B cell (primary cell): ENCODE measurements around the gene DENND5B. TPM values are rescaled to one million over a fixed set of nuclear protein-coding genes. Genes with fewer than 3 reads are reported as not detected.

Experiments used
- ATAC-seq: fragments of 200-7000 bp; cut with Tn5 transposase; one replicate; pipeline ENCODE4 v1.10.0; 2021; ENCODE audit warnings: low read depth, mild to moderate bottlenecking, moderate number of reproducible peaks, moderate library complexity
- CTCF ChIA-PET: fragments of 350-600 bp; sonication (Branson Sonifier 250); formaldehyde crosslinking; loops from one replicate; lab custom pipeline; 2021; ENCODE audit warnings: antibody characterized with exemption, inconsistent platforms; lab: Charles Lee
- POLR2A ChIA-PET: fragments of 350-600 bp; sonication (Branson Sonifier 250); formaldehyde crosslinking; loops from one replicate; lab custom pipeline; 2021; ENCODE audit warnings: antibody characterized with exemption; lab: Charles Lee
- DNase-seq: peaks from one replicate; pipeline ENCODE4 v3.0.0; 2013
- H2AFZ ChIP-seq: 2 replicates; pipeline ENCODE4 v1.6.1; 2012; ENCODE audit warnings: mild to moderate bottlenecking, low read depth, low read length; ENCODE audit not compliant: insufficient read depth, poor library complexity, severe bottlenecking
- H3K27ac ChIP-seq, 2 donors: 1 replicate in 1 of 2; 2 replicates in 1 of 2; pipeline ENCODE4 v1.5.1; 2012 to 2013; ENCODE audit warnings: low read length in 2 of 2, mild to moderate bottlenecking in 2 of 2, moderate library complexity in 1 of 2
- H3K27me3 ChIP-seq, 4 experiments: fragments of 200-600 bp in 1 of 4; sonication (generic) in 1 of 4; replicated peaks in 1 of 4; 1 replicate in 2 of 4; 2 replicates in 2 of 4; pipeline versions ENCODE4 v1.6.1 to v1.7.0; 2013 to 2016; ENCODE audit warnings: low read length in 3 of 4, mild to moderate bottlenecking in 2 of 4, mixed read lengths in 1 of 4, moderate library complexity in 1 of 4; ENCODE audit not compliant: insufficient read depth in 4 of 4, control insufficient read depth in 3 of 4; ENCODE audit errors: control extremely low read depth in 1 of 4
- H3K36me3 ChIP-seq, 2 experiments: replicated peaks in 1 of 2; 1 replicate in 1 of 2; 2 replicates in 1 of 2; pipeline versions ENCODE4 v1.6.1 to v1.7.1; 2013; ENCODE audit warnings: low read length in 1 of 2; ENCODE audit not compliant: insufficient read depth in 2 of 2, control insufficient read depth in 1 of 2; ENCODE audit errors: control extremely low read depth in 1 of 2, extremely low read depth in 1 of 2
- H3K4me1 ChIP-seq, 2 donors: fragments of 200-600 bp in 1 of 2; sonication (generic) in 1 of 2; 1 replicate in 1 of 2; 2 replicates in 1 of 2; pipeline versions ENCODE4 v1.5.1 to v1.6.1; 2013 to 2017; ENCODE audit warnings: low read length in 2 of 2; ENCODE audit not compliant: control insufficient read depth in 2 of 2, insufficient read depth in 2 of 2
- H3K4me2 ChIP-seq: replicated peaks from 2 replicates; pipeline ENCODE3; 2012; ENCODE audit warnings: mild to moderate bottlenecking, low read depth, low read length; ENCODE audit not compliant: poor library complexity, severe bottlenecking
- H3K4me3 ChIP-seq, 5 experiments: fragments of 200-600 bp in 1 of 5; sonication (generic) in 1 of 5; 1 replicate in 3 of 5; 2 replicates in 2 of 5; pipeline versions ENCODE4 v1.5.1 to v1.7.0; 2011 to 2016; ENCODE audit warnings: low read length in 4 of 5, mild to moderate bottlenecking in 4 of 5, low read depth in 2 of 5, control low read depth in 1 of 5, moderate library complexity in 1 of 5; ENCODE audit not compliant: insufficient read depth in 1 of 5; ENCODE audit errors: control extremely low read depth in 1 of 5, extremely low read depth in 1 of 5
- H3K79me2 ChIP-seq: fragments of 200-600 bp; sonication (generic); one replicate; pipeline ENCODE4 v1.6.0; 2016; ENCODE audit warnings: low read length; ENCODE audit not compliant: control insufficient read depth, insufficient read depth
- H3K9ac ChIP-seq: fragments of 200-600 bp; sonication (generic); 2 replicates; pipeline ENCODE4 v1.6.1; 2017; ENCODE audit warnings: mild to moderate bottlenecking, low read length, moderate library complexity
- H3K9me3 ChIP-seq, 3 donors: one replicate each; pipeline versions ENCODE4 v1.6.1 to v1.7.1; 2013; ENCODE audit warnings: low read length in 2 of 3; ENCODE audit not compliant: control insufficient read depth in 2 of 3, insufficient read depth in 1 of 3; ENCODE audit errors: control extremely low read depth in 1 of 3
- H4K20me1 ChIP-seq: 2 replicates; pipeline ENCODE4 v1.6.0; 2012; ENCODE audit warnings: mild to moderate bottlenecking, low read length; ENCODE audit not compliant: insufficient read depth, control insufficient read depth, poor library complexity, severe bottlenecking
- H3K27ac Mint-ChIP-seq: one replicate; pipeline ENCODE4 v1.8.0; 2021; ENCODE audit warnings: mixed read lengths
- H3K27me3 Mint-ChIP-seq: one replicate; pipeline ENCODE4 v1.8.0; 2021; ENCODE audit warnings: mixed read lengths
- H3K4me1 Mint-ChIP-seq: one replicate; pipeline ENCODE4 v1.8.0; 2021; ENCODE audit warnings: mixed read lengths
- H3K4me3 Mint-ChIP-seq: one replicate; pipeline ENCODE4 v1.8.0; 2021; ENCODE audit warnings: mixed read lengths
- H3K9me3 Mint-ChIP-seq: one replicate; pipeline ENCODE4 v1.8.0; 2022; ENCODE audit warnings: mixed read lengths; ENCODE audit not compliant: insufficient read depth
- EZH2 ChIP-seq: IDR thresholded peaks from 2 replicates; pipeline ENCODE4 v1.6.1; 2012; ENCODE audit warnings: borderline replicate concordance, low read depth, mild to moderate bottlenecking, moderate library complexity, low read length; ENCODE audit not compliant: insufficient read depth, poor library complexity, severe bottlenecking
- WGBS: methylation state at CpG from one replicate; pipeline ENCODE4 v1.1.5; 2013; ENCODE audit warnings: missing lambda C conversion rate; ENCODE audit not compliant: insufficient coverage; 5-methylcytosine and 5-hydroxymethylcytosine counted together
- intact Hi-C: fragments of 100-400 bp; cut with micrococcal nuclease; formaldehyde crosslinking; loops from one replicate; pipeline ENCODE4 v1.10.0; 2022
- polyA plus RNA-seq: library from polyadenylated mRNA; depleted of rRNA; stranded (reverse); fragments of >200 nt; gene quantifications from 2 replicates; pipeline ENCODE4 v1.2.3, GENCODE V29; 2012
- total RNA-seq, 2 donors: library from RNA; stranded (reverse); fragments of 120-200 nt in 1 of 2; gene quantifications; 1 replicate in 1 of 2; 2 replicates in 1 of 2; pipeline versions ENCODE4 v1.2.3 to v1.2.4, GENCODE V29; 2013 to 2022
- TF ChIP-seq, protein P1 (sequence below): fragments of 200-600 bp; IDR thresholded peaks from one replicate; pipeline ENCODE4 v1.8.0; 2022; ENCODE audit warnings: antibody characterized with exemption, mild to moderate bottlenecking

The DENND5B gene
- total and polyA plus RNA-seq, 2 donors (not counting 1 experiment from before 2014, with no cell fraction given), result 18.7 to 55.3 TPM

DNA sequence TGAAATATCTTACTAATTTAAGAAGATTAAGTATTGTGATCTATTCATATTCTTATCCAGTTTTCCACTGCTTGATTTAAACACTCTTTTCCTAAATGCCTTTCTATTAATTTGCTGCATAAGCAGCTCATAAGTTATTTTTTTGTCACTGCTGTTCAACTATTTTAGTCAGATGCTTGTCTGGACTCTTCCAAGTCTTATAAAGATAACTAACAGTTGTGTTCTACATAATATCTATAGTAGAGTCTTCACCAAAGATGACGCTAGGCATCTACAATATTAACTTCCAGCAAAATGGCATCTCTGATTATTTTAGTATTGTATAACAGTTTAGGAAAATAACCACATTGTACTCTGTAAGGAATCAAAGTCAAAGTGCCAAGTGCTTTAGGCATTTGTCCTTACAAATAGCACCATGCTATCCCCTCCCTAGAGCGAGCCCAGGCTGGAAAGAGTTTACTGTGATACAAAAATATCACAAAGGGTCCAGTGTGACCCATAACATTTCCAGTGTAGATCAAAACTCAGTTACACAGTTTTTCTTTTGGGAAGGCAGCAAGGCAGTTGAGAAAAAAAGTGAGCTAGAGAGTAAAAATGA, 98.2 kb downstream of the DENND5B start:
- DNase-seq, result no peak
- peaks cover 19% of the 10 kb centered on the region for H3K4me1 Mint-ChIP-seq
- Histone ChIP-seq H3K79me2 (peaks cover 29% of the 10 kb centered on the region), H3K27ac (no peak overlapping the region), H3K9ac (no peak overlapping the region), H4K20me1 (peaks cover 14% of the 10 kb centered on the region), H3K4me3 (no peak overlapping the region), H3K36me3 (peaks cover 13 to 48% of the 10 kb centered on the region in 2 experiments), H3K4me2 (no peak overlapping the region), H3K4me1 (no peaks in the 10 kb centered on the region), H3K27me3 (no peaks in the 10 kb centered on the region), H3K9me3 (peaks cover 0 to 1% (median 0%) of the 10 kb centered on the region in 3 donors), H2AFZ (no peak overlapping the region)
- ATAC-seq, result no peak
- CTCF ChIA-PET, result no interaction called here
- POLR2A ChIA-PET, result interaction anchor here (0.6 kb wide), 1 partner anchor 236 kb away, joined by 3 read pairs; the partner anchor contains the start of gene AMN1
- no peaks in the 10 kb centered on the region for H3K27me3 Mint-ChIP-seq
- intact Hi-C loops, result no loop called here
- WGBS, result no CpG with 5 or more reads among the region's 2 CpGs
- H3K4me3 Mint-ChIP-seq, result no peak overlapping the region
- no peak overlapping the region for H3K27ac Mint-ChIP-seq
- TF ChIP-seq, protein P1, sequence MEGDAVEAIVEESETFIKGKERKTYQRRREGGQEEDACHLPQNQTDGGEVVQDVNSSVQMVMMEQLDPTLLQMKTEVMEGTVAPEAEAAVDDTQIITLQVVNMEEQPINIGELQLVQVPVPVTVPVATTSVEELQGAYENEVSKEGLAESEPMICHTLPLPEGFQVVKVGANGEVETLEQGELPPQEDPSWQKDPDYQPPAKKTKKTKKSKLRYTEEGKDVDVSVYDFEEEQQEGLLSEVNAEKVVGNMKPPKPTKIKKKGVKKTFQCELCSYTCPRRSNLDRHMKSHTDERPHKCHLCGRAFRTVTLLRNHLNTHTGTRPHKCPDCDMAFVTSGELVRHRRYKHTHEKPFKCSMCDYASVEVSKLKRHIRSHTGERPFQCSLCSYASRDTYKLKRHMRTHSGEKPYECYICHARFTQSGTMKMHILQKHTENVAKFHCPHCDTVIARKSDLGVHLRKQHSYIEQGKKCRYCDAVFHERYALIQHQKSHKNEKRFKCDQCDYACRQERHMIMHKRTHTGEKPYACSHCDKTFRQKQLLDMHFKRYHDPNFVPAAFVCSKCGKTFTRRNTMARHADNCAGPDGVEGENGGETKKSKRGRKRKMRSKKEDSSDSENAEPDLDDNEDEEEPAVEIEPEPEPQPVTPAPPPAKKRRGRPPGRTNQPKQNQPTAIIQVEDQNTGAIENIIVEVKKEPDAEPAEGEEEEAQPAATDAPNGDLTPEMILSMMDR, result no peak
- no peak for TF ChIP-seq EZH2
- no peaks in the 10 kb centered on the region for H3K9me3 Mint-ChIP-seq

DNA sequence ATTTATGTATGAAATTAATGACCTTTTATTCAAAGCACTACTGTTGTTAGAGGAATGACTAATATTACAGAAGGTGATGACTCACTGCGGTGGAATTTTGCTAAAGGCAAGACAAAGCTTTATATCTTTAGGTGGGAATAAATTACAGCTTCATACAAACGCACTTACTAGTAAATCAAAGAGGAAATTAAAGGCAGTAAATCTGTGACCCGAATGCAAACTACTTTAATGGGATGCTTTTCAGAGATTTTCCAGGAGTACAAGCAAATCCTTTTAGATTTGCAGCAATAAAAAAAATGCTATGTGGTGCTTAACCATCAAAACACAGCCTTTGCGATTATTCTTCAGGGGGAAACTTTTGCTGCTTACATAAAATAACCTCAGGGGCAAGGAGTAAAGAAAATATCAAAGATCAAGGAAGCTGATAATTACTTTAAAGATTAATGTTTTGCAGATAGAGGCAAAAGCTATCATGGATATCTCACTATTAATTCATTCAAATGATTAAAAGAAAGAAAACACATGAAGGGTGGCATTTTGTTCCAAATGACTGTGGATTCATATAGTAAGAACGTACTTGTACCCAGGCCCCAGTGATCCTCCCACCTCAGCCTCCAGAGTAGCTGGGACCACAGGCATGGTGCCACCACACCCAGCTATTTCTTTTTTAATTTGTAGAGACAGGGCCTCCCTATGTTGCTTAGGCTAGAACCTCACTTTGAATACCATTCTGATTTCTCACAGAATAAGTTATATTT, 98.9 kb downstream of the DENND5B start:
- no peak overlapping the region for H3K27ac Mint-ChIP-seq
- Histone ChIP-seq H3K36me3 (peaks cover 13 to 49% of the 10 kb centered on the region in 2 experiments), H3K4me1 (no peaks in the 10 kb centered on the region), H3K4me3 (no peak overlapping the region), H3K9ac (no peak overlapping the region), H4K20me1 (peaks cover 16% of the 10 kb centered on the region), H3K4me2 (no peak overlapping the region), H3K9me3 (peaks cover 0 to 1% (median 0%) of the 10 kb centered on the region in 3 donors), H2AFZ (no peak overlapping the region), H3K27me3 (no peaks in the 10 kb centered on the region), H3K27ac (no peak overlapping the region), H3K79me2 (peaks cover 33% of the 10 kb centered on the region)
- H3K9me3 Mint-ChIP-seq, result no peaks in the 10 kb centered on the region
- CTCF ChIA-PET, result interaction anchor here (1.4 kb wide), 1 partner anchor 12 kb away, joined by 3 read pairs; no protein-coding TSS in a partner anchor
- no CpG with 5 or more reads among the region's 5 CpGs for WGBS
- intact Hi-C loops, result no loop called here
- no peak for ATAC-seq
- POLR2A ChIA-PET, result no interaction called here
- H3K4me1 Mint-ChIP-seq, result peaks cover 14% of the 10 kb centered on the region
- DNase-seq, result no peak
- no peaks in the 10 kb centered on the region for H3K27me3 Mint-ChIP-seq
- no peak overlapping the region for H3K4me3 Mint-ChIP-seq
- TF ChIP-seq, protein P1, result no peak
- no peak for TF ChIP-seq EZH2
